HUES6 (cell line): ENCODE data around the gene ZNF785.
A peak's percentile ranks its signal among the peaks of the same experiment; 100 is the strongest.

Experiments
- H3K27ac ChIP-seq: 2 replicates; pipeline ENCODE4 v1.7.0; 2013; ENCODE audit warnings: low read depth, mild to moderate bottlenecking, low read length, inconsistent platforms
- H3K27me3 ChIP-seq: 2 replicates; pipeline ENCODE4 v1.6.1; 2013; ENCODE audit warnings: low read length; ENCODE audit not compliant: control insufficient read depth, insufficient read depth
- H3K36me3 ChIP-seq: 2 replicates; pipeline ENCODE4 v1.6.1; 2013; ENCODE audit warnings: low read length; ENCODE audit not compliant: control insufficient read depth, insufficient read depth
- H3K4me1 ChIP-seq: 2 replicates; pipeline ENCODE4 v1.6.1; 2013; ENCODE audit warnings: low read length; ENCODE audit not compliant: control insufficient read depth, insufficient read depth
- H3K4me3 ChIP-seq: 2 replicates; pipeline ENCODE4 v1.5.1; 2013; ENCODE audit warnings: low read depth, low read length
- H3K9ac ChIP-seq: one replicate; pipeline ENCODE4 v1.6.1; 2013; ENCODE audit warnings: mild to moderate bottlenecking, low read length
- H3K9me3 ChIP-seq: 2 replicates; pipeline ENCODE4 v1.6.1; 2013; ENCODE audit warnings: low read depth, low read length; ENCODE audit not compliant: control insufficient read depth, insufficient read depth

ZNF785 gene

GRCh38 chr16:30619202-30619601, 33.7 kb upstream of the ZNF785 start:
- H3K9me3 ChIP-seq: peaks cover 3% of the 10 kb centered on the region; the same call in 1 of the 2 replicates
- H3K27me3 ChIP-seq: peaks cover 13% of the 10 kb centered on the region; the same call in 1 of the 2 replicates
- H3K4me1 ChIP-seq: no peaks in the 10 kb centered on the region
- no peak overlapping the region for H3K27ac ChIP-seq
- no peak overlapping the region for H3K9ac ChIP-seq
- no peaks in the 10 kb centered on the region for H3K36me3 ChIP-seq
- no peak overlapping the region for H3K4me3 ChIP-seq

GRCh38 chr16:30615358-30616091, 30.0 kb upstream of the ZNF785 start:
- Histone ChIP-seq H3K36me3 (no peaks in the 10 kb centered on the region), H3K4me3 (no peak overlapping the region), H3K27me3 (peaks cover 5% of the 10 kb centered on the region; the same call in 1 of the 2 replicates), H3K9ac (no peak overlapping the region), H3K9me3 (no peaks in the 10 kb centered on the region), H3K27ac (no peak overlapping the region), H3K4me1 (no peaks in the 10 kb centered on the region)

GRCh38 chr16:30609926-30610839, 24.7 kb upstream of the ZNF785 start, which contains the start of gene ZNF689:
TSS of gene ZNF689 (minus strand) at chr16:30610389. CDS start at chr16:30610041, 348 bp downstream.
- Histone ChIP-seq H3K36me3 (peaks cover 13% of the 10 kb centered on the region), H3K9me3 (no peaks in the 10 kb centered on the region), H3K4me3 (peak within 1 kb of the TSS; percentile 81), H3K4me1 (no peaks in the 10 kb centered on the region), H3K27ac (peak within 1 kb of the TSS; percentile 94), H3K27me3 (no peaks in the 10 kb centered on the region), H3K9ac (peak within 1 kb of the TSS; percentile 98)

DNA sequence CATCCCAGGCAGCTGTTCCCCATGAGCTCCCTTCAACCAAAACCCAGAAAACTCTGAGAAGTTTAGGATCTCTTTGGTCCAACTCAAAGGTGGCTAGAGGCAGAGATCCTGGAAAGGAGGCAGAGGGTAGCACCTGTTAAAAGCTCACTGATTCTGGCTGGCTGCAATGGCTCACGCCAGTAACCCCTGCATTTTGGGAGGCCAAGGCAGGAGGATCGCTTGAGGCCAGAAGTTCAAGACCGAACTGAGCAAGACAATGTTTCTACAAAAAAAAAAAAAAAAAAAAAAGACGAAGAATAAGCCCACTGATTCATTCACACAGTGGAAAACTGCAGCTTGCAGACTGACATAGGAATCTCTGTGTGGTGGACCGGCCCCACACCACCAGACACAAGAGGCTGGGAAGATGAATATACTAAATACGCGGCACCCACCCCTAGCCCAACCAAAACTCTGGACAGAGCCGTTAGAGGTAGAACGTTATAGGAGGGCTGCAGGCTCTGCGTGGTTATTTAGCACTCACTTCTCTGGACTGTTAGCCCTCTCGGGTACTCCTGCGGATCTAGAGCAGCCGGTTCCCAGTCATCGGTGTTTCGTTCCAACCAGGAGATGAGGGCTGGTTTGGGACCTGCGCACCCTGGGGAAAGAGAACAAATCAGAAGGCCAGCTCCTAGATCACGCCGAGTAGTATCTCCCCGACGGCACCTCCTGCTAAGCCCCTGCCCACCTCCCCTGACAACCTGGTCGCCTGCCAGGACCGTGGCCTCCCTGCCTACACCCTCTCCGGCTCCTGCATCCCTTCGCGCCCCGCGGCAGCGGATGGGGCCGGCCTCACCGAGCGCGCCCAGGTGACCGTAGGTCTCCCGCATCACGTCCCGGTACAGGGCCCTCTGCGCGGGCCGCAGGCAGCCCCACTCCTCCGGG, 23.8 kb upstream of the ZNF785 start:
- H3K4me3 ChIP-seq: peak overlapping the region; percentile 81
- H3K27me3 ChIP-seq: no peaks in the 10 kb centered on the region
- peak overlapping the region; percentile 98 for H3K9ac ChIP-seq
- H3K4me1 ChIP-seq: no peaks in the 10 kb centered on the region
- peaks cover 22% of the 10 kb centered on the region for H3K36me3 ChIP-seq
- H3K27ac ChIP-seq: peak overlapping the region; percentile 94
- no peaks in the 10 kb centered on the region for H3K9me3 ChIP-seq

GRCh38 chr16:30606004-30606403, 20.5 kb upstream of the ZNF785 start:
- no peaks in the 10 kb centered on the region for H3K9me3 ChIP-seq
- H3K4me1 ChIP-seq: no peaks in the 10 kb centered on the region
- no peak overlapping the region for H3K9ac ChIP-seq
- H3K27me3 ChIP-seq: no peaks in the 10 kb centered on the region
- no peak overlapping the region for H3K4me3 ChIP-seq
- H3K27ac ChIP-seq: no peak overlapping the region
- H3K36me3 ChIP-seq: peaks cover 39% of the 10 kb centered on the region

- Histone ChIP-seq H3K27me3 (no peaks in the 10 kb centered on the region), H3K4me3 (no peak overlapping the region), H3K4me1 (no peaks in the 10 kb centered on the region), H3K9ac (no peak overlapping the region), H3K36me3 (peaks cover 39% of the 10 kb centered on the region), H3K9me3 (no peaks in the 10 kb centered on the region), H3K27ac (no peak overlapping the region)
Measured at GRCh38 chr16:30605158-30605557, 19.7 kb upstream of the ZNF785 start.

DNA sequence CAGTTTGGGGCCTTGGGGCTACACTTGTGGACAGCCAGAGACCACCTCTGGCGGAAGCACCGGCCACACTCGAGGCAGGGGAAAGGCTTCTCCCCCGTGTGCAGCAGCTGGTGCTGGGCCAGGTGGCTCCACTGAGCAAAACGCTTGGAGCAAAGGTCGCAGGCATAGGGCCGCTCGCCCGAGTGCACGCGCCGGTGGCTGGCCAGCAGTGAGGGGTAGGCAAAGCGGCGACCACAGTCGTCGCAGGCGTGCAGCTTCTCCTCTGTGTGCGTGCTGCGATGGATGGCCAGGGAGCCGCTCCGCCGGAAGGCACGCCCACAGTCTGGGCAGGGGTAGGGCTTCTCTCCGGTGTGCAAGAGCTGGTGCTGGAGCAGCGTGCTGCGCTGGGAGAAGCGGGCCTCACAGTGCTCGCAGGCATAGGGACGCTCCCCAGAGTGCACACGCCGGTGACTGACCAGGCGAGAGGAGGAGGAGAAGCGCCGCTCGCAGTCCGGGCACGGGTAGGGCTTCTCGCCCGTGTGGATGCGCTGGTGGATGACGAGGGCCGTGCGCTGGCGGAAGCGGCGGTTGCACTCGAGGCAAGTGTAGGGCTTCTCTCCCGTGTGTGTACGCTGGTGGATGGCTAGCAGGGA, 18.9 kb upstream of the ZNF785 start:
- Histone ChIP-seq H3K4me1 (no peaks in the 10 kb centered on the region), H3K27ac (no peak overlapping the region), H3K9ac (no peak overlapping the region), H3K9me3 (no peaks in the 10 kb centered on the region), H3K27me3 (no peaks in the 10 kb centered on the region), H3K4me3 (no peak overlapping the region), H3K36me3 (peaks cover 39% of the 10 kb centered on the region)

DNA sequence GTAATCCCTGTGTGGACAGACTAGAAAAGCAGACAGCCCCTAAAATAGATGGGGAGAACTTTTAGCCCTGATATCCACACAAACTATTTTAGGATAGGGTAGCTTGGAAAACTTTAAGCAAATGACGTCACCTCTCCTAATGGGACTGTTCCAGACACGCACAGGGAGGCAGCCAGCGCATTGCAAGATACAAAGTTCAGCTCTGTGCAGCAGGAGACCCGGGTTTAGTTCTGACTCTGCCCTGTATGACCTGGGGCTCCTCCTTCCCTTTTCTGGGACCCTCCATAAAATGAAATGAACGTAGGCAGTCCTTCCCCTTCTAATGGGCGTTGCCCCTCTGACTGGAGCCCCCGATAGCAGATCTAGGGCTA, 18.4 kb upstream of the ZNF785 start:
- Histone ChIP-seq H3K36me3 (peaks cover 39% of the 10 kb centered on the region), H3K27me3 (no peaks in the 10 kb centered on the region), H3K4me1 (no peaks in the 10 kb centered on the region), H3K27ac (no peak overlapping the region), H3K9me3 (no peaks in the 10 kb centered on the region), H3K4me3 (no peak overlapping the region), H3K9ac (no peak overlapping the region)

- Histone ChIP-seq H3K27ac (no peak overlapping the region), H3K36me3 (peaks cover 35% of the 10 kb centered on the region), H3K9ac (no peak overlapping the region), H3K4me3 (no peak overlapping the region), H3K27me3 (no peaks in the 10 kb centered on the region), H3K9me3 (no peaks in the 10 kb centered on the region), H3K4me1 (no peaks in the 10 kb centered on the region)
Measured at GRCh38 chr16:30602616-30603277, 17.2 kb upstream of the ZNF785 start.

DNA sequence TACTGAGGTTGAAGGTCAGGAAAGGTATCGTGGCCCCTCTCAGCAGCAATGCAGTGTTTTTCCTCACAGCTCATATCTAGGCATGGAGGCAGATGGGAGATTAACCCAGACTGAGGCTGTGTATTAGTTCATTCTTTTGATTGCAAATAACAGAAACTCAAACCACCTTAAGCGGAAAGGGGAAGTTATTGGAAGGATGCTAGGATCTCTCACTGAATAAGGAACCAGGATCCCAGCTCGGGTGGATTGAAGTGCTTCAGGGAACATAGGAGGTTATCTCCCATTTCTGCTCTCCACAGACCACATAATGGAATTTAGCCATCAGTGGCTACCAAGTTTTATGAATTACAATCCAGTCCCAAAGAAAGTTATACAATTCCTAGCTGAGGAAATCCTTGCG, 16.5 kb upstream of the ZNF785 start:
- no peak overlapping the region for H3K9ac ChIP-seq
- H3K4me3 ChIP-seq: no peak overlapping the region
- H3K27ac ChIP-seq: no peak overlapping the region

More for the DNA sequence above, 16.5 kb upstream of the ZNF785 start:
- Histone ChIP-seq H3K4me1 (no peaks in the 10 kb centered on the region), H3K36me3 (peaks cover 29% of the 10 kb centered on the region), H3K27me3 (no peaks in the 10 kb centered on the region), H3K9me3 (no peaks in the 10 kb centered on the region)
